ENCODE data around the gene CCL5. TPM values are rescaled to one million over a fixed set of nuclear protein-coding genes. Genes with fewer than 3 reads are reported as not detected.

Gene CCL5
- total RNA-seq, 2 experiments from 2014 or later = 156 to 158 TPM

DNA sequence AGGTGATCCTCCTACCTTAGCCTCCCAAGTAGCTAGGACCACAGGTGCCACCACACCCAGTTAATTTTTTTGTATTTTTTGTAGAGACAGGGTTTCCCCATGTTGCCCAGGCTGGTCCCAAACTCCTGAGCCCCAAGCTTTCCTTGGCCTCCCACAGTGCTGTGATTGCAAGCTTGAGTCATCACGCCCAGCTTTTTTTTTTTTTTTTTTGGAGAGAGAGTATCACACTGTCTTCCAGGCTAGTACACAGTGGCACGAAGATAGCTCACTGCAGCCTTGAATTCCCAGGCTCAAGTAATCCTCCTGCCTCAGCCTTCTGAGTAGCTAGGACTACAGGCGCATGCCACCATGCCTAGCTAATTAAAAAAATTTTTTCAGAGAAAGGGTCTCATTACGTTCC, 38.7 kb downstream of the CCL5 start:
- intact Hi-C loops (cut with micrococcal nuclease) = no loop called here
- ATAC-seq = no peak
- TF ChIP-seq CTCF (IDR thresholded peaks at IDR 0.05) = no peak
- DNase-seq = no peak
- CTCF ChIA-PET = interaction anchor here (0.9 to 1.5 kb wide), 2 partner anchors 8 to 9 kb away, joined by 3 read pairs; no protein-coding TSS in a partner anchor
- peaks cover 64% of the 10 kb centered on the region for H3K36me3 Mint-ChIP-seq (ENCODE audit: low read depth)
- H3K27me3 Mint-ChIP-seq = no peaks in the 10 kb centered on the region
- POLR2A ChIA-PET = interaction anchor here (1.0 to 1.4 kb wide), 2 partner anchors 31 to 57 kb away, joined by 3 read pairs; no protein-coding TSS in a partner anchor
- H3K27ac Mint-ChIP-seq = no peak overlapping the region
- H3K4me1 Mint-ChIP-seq (ENCODE audit: low read depth) = peaks cover 13% of the 10 kb centered on the region
- H3K9me3 Mint-ChIP-seq = no peaks in the 10 kb centered on the region
- no peak overlapping the region for H3K4me3 Mint-ChIP-seq

DNA sequence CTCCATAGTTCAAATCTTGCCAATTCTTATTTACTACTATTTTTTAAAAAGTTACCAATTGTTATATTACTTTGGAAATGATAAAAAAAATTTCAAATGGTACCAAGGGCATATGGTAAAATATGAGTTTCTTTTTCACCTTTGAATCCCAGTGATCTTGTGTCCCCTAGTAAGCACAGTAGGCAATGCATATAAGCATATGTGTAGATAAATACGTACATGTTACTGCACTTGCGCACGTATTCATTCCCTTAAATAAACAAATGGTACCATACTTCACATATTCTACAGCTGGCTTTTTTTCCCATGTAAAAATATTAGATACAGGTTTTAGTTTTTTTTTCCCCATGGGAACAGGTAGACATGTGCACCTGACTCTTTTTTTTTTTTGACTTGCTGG, 39.1 kb downstream of the CCL5 start:
- H3K4me3 Mint-ChIP-seq = no peak overlapping the region
- H3K4me1 Mint-ChIP-seq (ENCODE audit: low read depth) = peaks cover 11% of the 10 kb centered on the region
- no peaks in the 10 kb centered on the region for H3K9me3 Mint-ChIP-seq
- ATAC-seq (no peak), DNase-seq (no peak)
- H3K27me3 Mint-ChIP-seq = no peaks in the 10 kb centered on the region
- no peak for TF ChIP-seq CTCF (IDR thresholded peaks at IDR 0.05)
- ChIA-PET POLR2A (interaction anchor here (1.0 to 1.4 kb wide), 2 partner anchors 31 to 57 kb away, joined by 3 read pairs; no protein-coding TSS in a partner anchor), CTCF (interaction anchor here (0.9 to 1.5 kb wide), 2 partner anchors 9 kb away, joined by 3 read pairs; no protein-coding TSS in a partner anchor)
- intact Hi-C loops (cut with micrococcal nuclease) = no loop called here
- H3K36me3 Mint-ChIP-seq (ENCODE audit: low read depth) = peaks cover 64% of the 10 kb centered on the region
- H3K27ac Mint-ChIP-seq = no peak overlapping the region

DNA sequence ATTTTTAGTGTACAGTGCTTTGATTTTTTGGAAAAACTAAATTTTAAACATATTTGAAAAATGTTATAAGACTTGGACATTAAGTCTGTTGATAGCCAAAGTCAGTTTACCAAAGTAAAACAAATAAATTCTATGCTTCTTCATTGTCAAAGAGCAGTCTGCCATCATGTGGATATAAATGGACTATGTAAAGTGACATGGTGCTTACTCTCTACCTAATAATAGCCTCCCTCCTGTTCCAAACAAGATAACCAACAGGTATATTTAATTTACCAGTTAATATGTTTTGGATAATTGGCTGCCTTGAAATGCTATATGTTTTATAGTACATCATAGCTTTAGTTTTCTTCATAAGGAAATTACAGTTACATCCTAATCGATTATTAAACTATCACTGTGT, 55.0 kb downstream of the CCL5 start:
- Mint-ChIP-seq H3K36me3 (ENCODE audit: low read depth) (peaks cover 56% of the 10 kb centered on the region), H3K27ac (no peak overlapping the region), H3K4me1 (ENCODE audit: low read depth) (peaks cover 16% of the 10 kb centered on the region), H3K9me3 (no peaks in the 10 kb centered on the region), H3K4me3 (no peak overlapping the region), H3K27me3 (no peaks in the 10 kb centered on the region)
- TF ChIP-seq CTCF (IDR thresholded peaks at IDR 0.05) = no peak
- DNase-seq (no peak), ATAC-seq (no peak)
- intact Hi-C loops (cut with micrococcal nuclease) = no loop called here
- CTCF ChIA-PET = no interaction called here
- POLR2A ChIA-PET = interaction anchor here (0.6 kb wide), 2 partner anchors 242 to 363 kb away, joined by 3 read pairs; no protein-coding TSS in a partner anchor

Other genes with a start within 250 kb of the CCL5 start
- gene RASL10B, start 148.7 kb downstream of the CCL5 start, total RNA-seq = 1 to 10 TPM; 1.9 to 2.3 TPM
- under 1 TPM; 0.27 to 0.34 TPM for gene GAS2L2, start 127.1 kb downstream of the CCL5 start, total RNA-seq
- not detected for gene C17orf50, start 119.5 kb downstream of the CCL5 start, total RNA-seq
- gene MMP28, start 84.7 kb downstream of the CCL5 start, total RNA-seq = under 1 TPM in 1 of 2 experiments, not detected in 1; 0.41 TPM
- gene TAF15, start 70.9 kb downstream of the CCL5 start, total RNA-seq = 100 to 1,000 TPM; 309 to 319 TPM
- gene HEATR9, start 11.5 kb downstream of the CCL5 start, total RNA-seq = under 1 TPM; 0.38 to 0.70 TPM
- gene RDM1, start 50.4 kb upstream of the CCL5 start, total RNA-seq = 10 to 100 TPM; 12.6 to 16.0 TPM
- not detected for gene LYZL6, start 63.4 kb upstream of the CCL5 start, total RNA-seq
- not detected for gene CCL16, start 101.1 kb upstream of the CCL5 start, total RNA-seq
- gene CCL14, start 106.4 kb upstream of the CCL5 start, total RNA-seq = not detected
- not detected for gene CCL15, start 121.2 kb upstream of the CCL5 start, total RNA-seq
- not detected for gene CCL23, start 137.6 kb upstream of the CCL5 start, total RNA-seq
- gene CCL18, start 183.9 kb upstream of the CCL5 start, total RNA-seq = not detected
- 100 to 1,000 TPM; 230 to 253 TPM for gene CCL3, start 209.8 kb upstream of the CCL5 start, total RNA-seq
- 100 to 1,000 TPM; 287 to 290 TPM for gene CCL4, start 223.5 kb upstream of the CCL5 start, total RNA-seq

Data from activated CD8-positive, alpha-beta T cell treated with anti-CD3 and anti-CD28 coated beads for 36 hours (primary cell).